Measurements from ENCODE around the gene METAP1D. TPM values are rescaled to one million over a fixed set of nuclear protein-coding genes. Genes with fewer than 3 reads are reported as not detected.
"Not testable (repeated sequence)": the region's sequence is repeated elsewhere in the genome, so short reads cannot be mapped to it uniquely, and the experiment has no call there.

METAP1D gene
- total and polyA plus RNA-seq, 2 donors: 4.1 to 29.4 TPM

GRCh38 chr2:172107690-172108586, 108.2 kb downstream of the METAP1D start:
- H3K4me1 ChIP-seq (ENCODE audit: insufficient read depth): no peaks in the 10 kb centered on the region
- H3K27ac ChIP-seq (ENCODE audit: low read depth): no peak overlapping the region
- 19% methylated on average over 51 of the region's 51 CpGs for WGBS
- H3K36me3 ChIP-seq (ENCODE audit: insufficient read depth): no peaks in the 10 kb centered on the region
- DNase-seq (ENCODE audit: extremely low spot score): no peak
- no peak overlapping the region for H3K4me3 ChIP-seq (ENCODE audit: low read depth, low read length)

- Histone ChIP-seq H3K4me3 (ENCODE audit: low read depth, low read length) (no peak overlapping the region), H3K27ac (ENCODE audit: low read depth) (no peak overlapping the region), H3K4me1 (ENCODE audit: insufficient read depth) (no peaks in the 10 kb centered on the region), H3K36me3 (ENCODE audit: insufficient read depth) (no peaks in the 10 kb centered on the region)
- WGBS: 32% methylated on average over 8 of the region's 8 CpGs
- no peak for DNase-seq (ENCODE audit: extremely low spot score)
Measured at GRCh38 chr2:172108587-172108930, 108.8 kb downstream of the METAP1D start.

- no peak for DNase-seq (ENCODE audit: extremely low spot score)
- 38% methylated on average over 29 of the region's 29 CpGs for WGBS
- H3K36me3 ChIP-seq (ENCODE audit: insufficient read depth): no peaks in the 10 kb centered on the region
- no peak overlapping the region for H3K27ac ChIP-seq (ENCODE audit: low read depth)
- no peak overlapping the region for H3K4me3 ChIP-seq (ENCODE audit: low read depth, low read length)
- H3K4me1 ChIP-seq (ENCODE audit: insufficient read depth): no peaks in the 10 kb centered on the region
Measured at GRCh38 chr2:172109256-172109987, 109.7 kb downstream of the METAP1D start.

- no peak for DNase-seq (ENCODE audit: extremely low spot score)
- no peaks in the 10 kb centered on the region for H3K4me1 ChIP-seq (ENCODE audit: insufficient read depth)
- 65% methylated on average over 31 of the region's 31 CpGs for WGBS
- H3K36me3 ChIP-seq (ENCODE audit: insufficient read depth): no peaks in the 10 kb centered on the region
- H3K4me3 ChIP-seq (ENCODE audit: low read depth, low read length): no peak overlapping the region
- no peak overlapping the region for H3K27ac ChIP-seq (ENCODE audit: low read depth)
Measured at GRCh38 chr2:172109988-172110811, 110.4 kb downstream of the METAP1D start.

- Histone ChIP-seq H3K27ac (ENCODE audit: low read depth) (no peak overlapping the region), H3K4me1 (ENCODE audit: insufficient read depth) (no peaks in the 10 kb centered on the region), H3K36me3 (ENCODE audit: insufficient read depth) (no peaks in the 10 kb centered on the region), H3K4me3 (ENCODE audit: low read depth, low read length) (no peak overlapping the region)
- no peak for DNase-seq (ENCODE audit: extremely low spot score)
- WGBS: 17% methylated on average over 2 of the region's 2 CpGs
Measured at GRCh38 chr2:172113617-172114016, 113.9 kb downstream of the METAP1D start.

GRCh38 chr2:172114176-172114575, 114.4 kb downstream of the METAP1D start:
- not testable (repeated sequence) for H3K4me3 ChIP-seq (ENCODE audit: low read depth, low read length); H3K4me1 ChIP-seq (ENCODE audit: insufficient read depth); H3K36me3 ChIP-seq (ENCODE audit: insufficient read depth); DNase-seq (ENCODE audit: extremely low spot score); H3K27ac ChIP-seq (ENCODE audit: low read depth)
- whole genome bisulfite sequencing: 90% methylated on average over 6 of the region's 6 CpGs

- H3K4me3 ChIP-seq (ENCODE audit: low read depth, low read length): no peak overlapping the region
- H3K27ac ChIP-seq (ENCODE audit: low read depth): no peak overlapping the region
- 49% methylated on average over 3 of the region's 3 CpGs for WGBS
- H3K36me3 ChIP-seq (ENCODE audit: insufficient read depth): no peaks in the 10 kb centered on the region
- no peak for DNase-seq (ENCODE audit: extremely low spot score)
- H3K4me1 ChIP-seq (ENCODE audit: insufficient read depth): no peaks in the 10 kb centered on the region
Measured at GRCh38 chr2:172114579-172114978, 114.8 kb downstream of the METAP1D start.

- Histone ChIP-seq H3K4me3 (ENCODE audit: low read depth, low read length) (no peak overlapping the region), H3K36me3 (ENCODE audit: insufficient read depth) (no peaks in the 10 kb centered on the region), H3K27ac (ENCODE audit: low read depth) (no peak overlapping the region), H3K4me1 (ENCODE audit: insufficient read depth) (no peaks in the 10 kb centered on the region)
- no peak for DNase-seq (ENCODE audit: extremely low spot score)
- 76% methylated on average over 5 of the region's 5 CpGs for WGBS
Measured at GRCh38 chr2:172116107-172116506, 116.4 kb downstream of the METAP1D start.

GRCh38 chr2:172119089-172119488, 119.3 kb downstream of the METAP1D start:
- no peak for DNase-seq (ENCODE audit: extremely low spot score)
- H3K27ac ChIP-seq (ENCODE audit: low read depth): no peak overlapping the region

GRCh38 chr2:172120118-172120517, 120.4 kb downstream of the METAP1D start:
- Histone ChIP-seq H3K27ac (ENCODE audit: low read depth) (no peak overlapping the region), H3K4me3 (ENCODE audit: low read depth, low read length) (no peak overlapping the region), H3K4me1 (ENCODE audit: insufficient read depth) (no peaks in the 10 kb centered on the region), H3K36me3 (ENCODE audit: insufficient read depth) (no peaks in the 10 kb centered on the region)
- DNase-seq (ENCODE audit: extremely low spot score): no peak
- 65% methylated on average over 2 of the region's 2 CpGs for WGBS

More at GRCh38 chr2:172119089-172119488, 119.3 kb downstream of the METAP1D start:
- Histone ChIP-seq H3K4me3 (ENCODE audit: low read depth, low read length) (no peak overlapping the region), H3K36me3 (ENCODE audit: insufficient read depth) (no peaks in the 10 kb centered on the region), H3K4me1 (ENCODE audit: insufficient read depth) (no peaks in the 10 kb centered on the region)

- no peaks in the 10 kb centered on the region for H3K36me3 ChIP-seq (ENCODE audit: insufficient read depth)
- H3K4me3 ChIP-seq (ENCODE audit: low read depth, low read length): no peak overlapping the region
- DNase-seq (ENCODE audit: extremely low spot score): no peak
- no peaks in the 10 kb centered on the region for H3K4me1 ChIP-seq (ENCODE audit: insufficient read depth)
- no peak overlapping the region for H3K27ac ChIP-seq (ENCODE audit: low read depth)
Measured at GRCh38 chr2:172128484-172128883, 128.7 kb downstream of the METAP1D start.

GRCh38 chr2:172129404-172129803, 129.7 kb downstream of the METAP1D start:
- no peaks in the 10 kb centered on the region for H3K4me1 ChIP-seq (ENCODE audit: insufficient read depth)
- H3K27ac ChIP-seq (ENCODE audit: low read depth): no peak overlapping the region

More at GRCh38 chr2:172129404-172129803, 129.7 kb downstream of the METAP1D start:
- Histone ChIP-seq H3K4me3 (ENCODE audit: low read depth, low read length) (no peak overlapping the region), H3K36me3 (ENCODE audit: insufficient read depth) (no peaks in the 10 kb centered on the region)
- no peak for DNase-seq (ENCODE audit: extremely low spot score)

Measured in urinary bladder (tissue), 4 donors.